ENCODE data around the gene BBS9. TPM values are rescaled to one million over a fixed set of nuclear protein-coding genes. Genes with fewer than 3 reads are reported as not detected.
"Not testable (repeated sequence)": the region's sequence is repeated elsewhere in the genome, so short reads cannot be mapped to it uniquely, and the experiment has no call there.

BBS9 gene
- total RNA-seq, 1 donor from 2014 or later: 11.3 TPM

- intact Hi-C loops (cut with micrococcal nuclease): loop anchor here (10.0 kb wide), 1 partner anchor 239 kb away; no protein-coding TSS in a partner anchor
These were observed 294.3 kb downstream of the BBS9 start for GRCh38 chr7:33423646-33424020.

GRCh38 chr7:33425395-33425794, 296.0 kb downstream of the BBS9 start:
- intact Hi-C loops (cut with micrococcal nuclease): loop anchor here (10.0 kb wide), 1 partner anchor 241 kb away; no protein-coding TSS in a partner anchor

GRCh38 chr7:33425929-33426678, 296.7 kb downstream of the BBS9 start:
- intact Hi-C loops (cut with micrococcal nuclease): loop anchor here (10.0 kb wide), 1 partner anchor 241 kb away; no protein-coding TSS in a partner anchor

- intact Hi-C loops (cut with micrococcal nuclease): loop anchor here (10.0 kb wide), 1 partner anchor 244 kb away; no protein-coding TSS in a partner anchor
These were observed 299.1 kb downstream of the BBS9 start for GRCh38 chr7:33428415-33428814.

GRCh38 chr7:33431543-33431942, 302.2 kb downstream of the BBS9 start:
- intact Hi-C loops (cut with micrococcal nuclease): no loop called here

- intact Hi-C loops (cut with micrococcal nuclease): no loop called here
These were observed 303.5 kb downstream of the BBS9 start for GRCh38 chr7:33432821-33433220.

GRCh38 chr7:33433357-33433756, 304.0 kb downstream of the BBS9 start:
- intact Hi-C loops (cut with micrococcal nuclease): no loop called here

- intact Hi-C loops (cut with micrococcal nuclease): no loop called here
These were observed 315.1 kb downstream of the BBS9 start for GRCh38 chr7:33444511-33444910.

GRCh38 chr7:33446551-33446950, 317.2 kb downstream of the BBS9 start:
- intact Hi-C loops (cut with micrococcal nuclease): no loop called here

GRCh38 chr7:33448035-33448434, 318.7 kb downstream of the BBS9 start:
- intact Hi-C loops (cut with micrococcal nuclease): no loop called here

- intact Hi-C loops (cut with micrococcal nuclease): no loop called here
These were observed 320.5 kb downstream of the BBS9 start for GRCh38 chr7:33449847-33450246.

GRCh38 chr7:33452805-33453502, 323.6 kb downstream of the BBS9 start:
- intact Hi-C loops (cut with micrococcal nuclease): no loop called here

GRCh38 chr7:33457039-33457438, 327.7 kb downstream of the BBS9 start:
- intact Hi-C loops (cut with micrococcal nuclease): no loop called here

- intact Hi-C loops (cut with micrococcal nuclease): no loop called here
These were observed 329.2 kb downstream of the BBS9 start for GRCh38 chr7:33458581-33458980.

GRCh38 chr7:33459340-33459751, 330.0 kb downstream of the BBS9 start:
- intact Hi-C loops (cut with micrococcal nuclease): no loop called here

GRCh38 chr7:33463131-33463530, 333.8 kb downstream of the BBS9 start:
- intact Hi-C loops (cut with micrococcal nuclease): no loop called here

GRCh38 chr7:33466203-33466602, 336.8 kb downstream of the BBS9 start:
- intact Hi-C loops (cut with micrococcal nuclease): no loop called here

GRCh38 chr7:33471636-33472242, 342.4 kb downstream of the BBS9 start:
- intact Hi-C loops (cut with micrococcal nuclease): no loop called here

GRCh38 chr7:33472348-33473025, 343.1 kb downstream of the BBS9 start:
- intact Hi-C loops (cut with micrococcal nuclease): no loop called here

GRCh38 chr7:33477719-33478480, 348.5 kb downstream of the BBS9 start:
- intact Hi-C loops (cut with micrococcal nuclease): no loop called here

- intact Hi-C loops (cut with micrococcal nuclease): not testable (repeated sequence)
These were observed 355.1 kb downstream of the BBS9 start for GRCh38 chr7:33484476-33484875.
